PC-9 (cell line): ENCODE results near the gene CCDC124. TPM values are rescaled to one million over a fixed set of nuclear protein-coding genes. Genes with fewer than 3 reads are reported as not detected.
"Not testable (repeated sequence)": the region's sequence is repeated elsewhere in the genome, so short reads cannot be mapped to it uniquely, and the experiment has no call there.

Experiments
- BruUV-seq: library from RNA; stranded (reverse); fragments of 400-500 nt; replicated peaks from 2 replicates; lab custom pipeline; 2021; lab: Mats Ljungman, UMichigan
- CTCF ChIA-PET: fragments of 300-600 bp; sonication (Branson Sonifier 250); formaldehyde crosslinking; loops from one replicate; lab custom pipeline; 2022; ENCODE audit warnings: antibody characterized with exemption; lab: Charles Lee
- POLR2A ChIA-PET: fragments of 300-600 bp; sonication (Branson Sonifier 250); formaldehyde crosslinking; loops from one replicate; lab custom pipeline; 2022; ENCODE audit warnings: antibody characterized with exemption; ENCODE audit not compliant: unreplicated experiment; lab: Charles Lee
- DNase-seq, 2 experiments: peaks; one replicate each; pipeline versions ENCODE4 v3.0.0 to v3.0.0-alpha.2; 2015 to 2022; ENCODE audit warnings: mixed read lengths in 1 of 2
- H2AFZ ChIP-seq: fragments of 200-600 bp; sonication (generic); 2 replicates; pipeline ENCODE4 v1.8.1; 2017; ENCODE audit warnings: antibody characterized with exemption
- H3F3A ChIP-seq: fragments of 200-600 bp; sonication (generic); 2 replicates; pipeline ENCODE4 v1.8.1; 2017; ENCODE audit warnings: antibody characterized with exemption, mild to moderate bottlenecking, low read depth; ENCODE audit not compliant: insufficient read depth
- H3K27ac ChIP-seq: fragments of 200-600 bp; sonication (generic); 2 replicates; pipeline ENCODE4 v1.6.1; 2016; ENCODE audit warnings: mixed run types
- H3K27me3 ChIP-seq: fragments of 200-600 bp; sonication (generic); 2 replicates; pipeline ENCODE4 v1.6.1; 2016; ENCODE audit warnings: low read depth, mixed run types; ENCODE audit not compliant: insufficient read depth
- H3K36me3 ChIP-seq: fragments of 200-600 bp; sonication (generic); 2 replicates; pipeline ENCODE4 v1.6.1; 2016; ENCODE audit warnings: low read depth, mixed run types
- H3K4me1 ChIP-seq: fragments of 200-600 bp; sonication (generic); replicated peaks from 2 replicates; pipeline ENCODE4 v1.6.1; 2016; ENCODE audit warnings: mixed run types; ENCODE audit not compliant: insufficient read depth
- H3K4me2 ChIP-seq: fragments of 200-600 bp; sonication (generic); 2 replicates; pipeline ENCODE4 v1.6.1; 2017; ENCODE audit warnings: mixed run types
- H3K4me3 ChIP-seq: fragments of 200-600 bp; sonication (generic); 2 replicates; pipeline ENCODE4 v1.6.1; 2016; ENCODE audit warnings: mixed run types
- H3K79me2 ChIP-seq: fragments of 200-600 bp; sonication (generic); 2 replicates; pipeline ENCODE4 v1.6.1; 2017; ENCODE audit warnings: low read depth, mixed run types
- H3K9me2 ChIP-seq: fragments of 200-600 bp; sonication (generic); 2 replicates; pipeline ENCODE4 v1.8.1; 2017; ENCODE audit warnings: mild to moderate bottlenecking; ENCODE audit not compliant: insufficient read depth
- H3K9me3 ChIP-seq: fragments of 200-600 bp; sonication (generic); 2 replicates; pipeline ENCODE4 v1.8.1; 2016; ENCODE audit warnings: low read depth; ENCODE audit not compliant: insufficient read depth
- H4K20me1 ChIP-seq: fragments of 200-600 bp; sonication (generic); 2 replicates; pipeline ENCODE4 v1.8.1; 2017; ENCODE audit not compliant: insufficient read depth
- CTCF ChIP-seq: fragments of 200-600 bp; sonication (generic); conservative IDR thresholded peaks from 2 replicates; pipeline ENCODE4 v1.6.1; 2017; ENCODE audit warnings: mixed run types, antibody characterized with exemption, mild to moderate bottlenecking, moderate library complexity
- EZH2 ChIP-seq: fragments of 200-600 bp; sonication (generic); IDR thresholded peaks from 2 replicates; pipeline ENCODE4 v1.8.0; 2017; ENCODE audit warnings: antibody characterized with exemption, low read depth
- intact Hi-C: fragments of 100-400 bp; cut with micrococcal nuclease; formaldehyde crosslinking; loops from one replicate; pipeline ENCODE4 v1.10.0; 2022; ENCODE audit not compliant: unreplicated experiment
- total RNA-seq: library from RNA; stranded (reverse); gene quantifications from 2 replicates; pipeline ENCODE4 v1.2.3, GENCODE V29; 2021

Gene CCDC124
- total RNA-seq, 1 experiment from 2014 or later = 118 TPM

- CTCF ChIA-PET = no interaction called here
- H3F3A ChIP-seq = 0 out of 2 replicates have a peak, but pooled peaks cover 6% of the 10 kb centered on the region
- H3K36me3 ChIP-seq = no peaks in the 10 kb centered on the region
- H3K27ac ChIP-seq = no peak overlapping the region
- no peaks in the 10 kb centered on the region for H3K9me2 ChIP-seq
- no peak overlapping the region for H3K4me3 ChIP-seq
- intact Hi-C loops = no loop called here
- H3K9me3 ChIP-seq = no peaks in the 10 kb centered on the region
- no peaks in the 10 kb centered on the region for H3K4me1 ChIP-seq
- H3K4me2 ChIP-seq = no peak overlapping the region
- no peaks in the 10 kb centered on the region for H3K79me2 ChIP-seq
- no peak for TF ChIP-seq EZH2
- TF ChIP-seq CTCF = no peak
- H3K27me3 ChIP-seq = peaks cover 30% of the 10 kb centered on the region; the same call in 1 of the 2 replicates
- POLR2A ChIA-PET = no interaction called here
- no TSS peak for BruUV-seq
- H2AFZ ChIP-seq = no peak overlapping the region
- peak in 1 of 2 experiments; percentile 26 for DNase-seq
- H4K20me1 ChIP-seq = no peaks in the 10 kb centered on the region
Measured at GRCh38 chr19:17886515-17886914, 46.3 kb upstream of the CCDC124 start.

- H2AFZ ChIP-seq, H3K79me2 ChIP-seq, H3K4me1 ChIP-seq, H3K4me3 ChIP-seq, H4K20me1 ChIP-seq, intact Hi-C loops, BruUV-seq, H3K9me2 ChIP-seq, H3K9me3 ChIP-seq, H3K27ac ChIP-seq, POLR2A ChIA-PET, H3K36me3 ChIP-seq, CTCF ChIA-PET, H3F3A ChIP-seq, H3K4me2 ChIP-seq: not testable (repeated sequence)
- DNase-seq = peak in 1 of 2 experiments; percentile 9
- H3K27me3 ChIP-seq = peaks cover 33% of the 10 kb centered on the region; the same call in 1 of the 2 replicates
Measured at GRCh38 chr19:17887221-17887620, 45.6 kb upstream of the CCDC124 start.

GRCh38 chr19:17888260-17888659 is 44.6 kb upstream of the CCDC124 start:
- Histone ChIP-seq H3K4me1 (no peaks in the 10 kb centered on the region), H2AFZ (no peak overlapping the region), H3K27me3 (peaks cover 43% of the 10 kb centered on the region; the same call in 1 of the 2 replicates), H3K4me3 (no peak overlapping the region), H3K4me2 (no peak overlapping the region), H4K20me1 (no peaks in the 10 kb centered on the region), H3K9me2 (no peaks in the 10 kb centered on the region), H3K79me2 (no peaks in the 10 kb centered on the region), H3K9me3 (no peaks in the 10 kb centered on the region), H3F3A (0 out of 2 replicates have a peak, but pooled peaks cover 6% of the 10 kb centered on the region), H3K36me3 (no peaks in the 10 kb centered on the region), H3K27ac (no peak overlapping the region)
- ChIA-PET CTCF (no interaction called here), POLR2A (no interaction called here)
- TF ChIP-seq EZH2 (no peak), CTCF (no peak)
- intact Hi-C loops = no loop called here
- no TSS peak for BruUV-seq
- no peak for DNase-seq
